HepG2 (cell line): ENCODE results near the gene DPY19L1. TPM values are rescaled to one million over a fixed set of nuclear protein-coding genes. Genes with fewer than 3 reads are reported as not detected.
A peak's percentile ranks its signal among the peaks of the same experiment; 100 is the strongest.

Source experiments
- ATRX ChIP-seq: sonication (generic); formaldehyde crosslinking; IDR thresholded peaks from 2 replicates; pipeline ENCODE4 v1.4.0; 2020; ENCODE audit warnings: missing genetic modification reagents, borderline replicate concordance
- CCDC6 ChIP-seq: sonication (generic); formaldehyde crosslinking; IDR thresholded peaks from 2 replicates; pipeline ENCODE4 v1.8.1; 2022; ENCODE audit warnings: mild to moderate bottlenecking, missing genetic modification reagents, moderate library complexity
- CEBPB ChIP-seq: IDR thresholded peaks from 2 replicates; pipeline ENCODE4 v1.6.1; 2011; ENCODE audit warnings: low read depth, low read length, improper control_type of control experiment, borderline replicate concordance
- HNRNPK ChIP-seq: fragments of 200-400 bp; formaldehyde crosslinking; IDR thresholded peaks from 2 replicates; pipeline ENCODE4 v1.6.1; 2018; ENCODE audit warnings: low read length, low read depth, moderate library complexity, mild to moderate bottlenecking; ENCODE audit not compliant: poor library complexity, severe bottlenecking
- HNRNPUL1 ChIP-seq: fragments of 200-400 bp; formaldehyde crosslinking; IDR thresholded peaks from 2 replicates; pipeline ENCODE4 v1.6.1; 2017; ENCODE audit warnings: low read depth, mild to moderate bottlenecking, low read length, moderate library complexity
- KDM5A ChIP-seq: fragments of 200-600 bp; sonication (generic); IDR thresholded peaks from 2 replicates; pipeline ENCODE4 v1.7.0; 2018; ENCODE audit warnings: antibody characterized with exemption, mild to moderate bottlenecking, low read length, borderline replicate concordance
- NCOA1 ChIP-seq: sonication (generic); formaldehyde crosslinking; IDR thresholded peaks from 2 replicates; pipeline ENCODE4 v1.9.0; 2021; ENCODE audit warnings: missing genetic modification reagents
- NPAS2 ChIP-seq: sonication (generic); formaldehyde crosslinking; IDR thresholded peaks from 2 replicates; pipeline ENCODE4 v1.8.0; 2022; ENCODE audit warnings: mild to moderate bottlenecking, missing genetic modification reagents, borderline replicate concordance
- POLR2AphosphoS5 ChIP-seq: IDR thresholded peaks from 2 replicates; pipeline ENCODE4 v1.6.1; 2012; ENCODE audit warnings: low read depth, low read length
- TSC22D2 ChIP-seq: sonication (generic); formaldehyde crosslinking; IDR thresholded peaks from 2 replicates; pipeline ENCODE4 v1.5.1; 2020; ENCODE audit warnings: missing genetic modification reagents, mild to moderate bottlenecking, borderline replicate concordance
- ZBTB38 ChIP-seq: sonication (generic); formaldehyde crosslinking; IDR thresholded peaks from 2 replicates; pipeline ENCODE4 v1.5.1; 2020; ENCODE audit warnings: mild to moderate bottlenecking, missing genetic modification reagents
- ZBTB42 ChIP-seq: sonication (generic); formaldehyde crosslinking; IDR thresholded peaks from 2 replicates; pipeline ENCODE4 v1.5.0; 2020; ENCODE audit warnings: mild to moderate bottlenecking, missing genetic modification reagents
- ZNF720 ChIP-seq: sonication (generic); formaldehyde crosslinking; IDR thresholded peaks from 2 replicates; pipeline ENCODE4 v1.4.0; 2020; ENCODE audit warnings: missing genetic modification reagents
- polyA plus RNA-seq, 8 experiments: library from polyadenylated mRNA; depleted of rRNA in 3 of 8; stranded (reverse) in 7 of 8; unstranded in 1 of 8; fragments of >200 nt; fragmentation: Illumina TruSeq in 4 of 8; extraction: Trizol in 4 of 8; gene quantifications; 2 replicates each; pipeline versions ENCODE4 v1.2.1 to v1.2.3, GENCODE V29; 2011 to 2016; ENCODE audit warnings: low read depth in 4 of 8, missing spikeins in 1 of 8, mixed read lengths in 1 of 8; ENCODE audit not compliant: insufficient read depth in 1 of 8
- total RNA-seq, 5 experiments: library from RNA; depleted of rRNA; stranded (reverse); fragments of >200 nt; fragmentation: Illumina TruSeq; extraction: Trizol; gene quantifications; 2 replicates each; pipeline ENCODE4 v1.2.3, GENCODE V29; 2016; ENCODE audit warnings: low read depth in 1 of 5
- TF ChIP-seq, protein P1 (sequence below): IDR thresholded peaks from 2 replicates; pipeline ENCODE4 v1.6.1; 2016; ENCODE audit warnings: control low read depth
- TF ChIP-seq, protein P2 (sequence below): sonication (generic); formaldehyde crosslinking; IDR thresholded peaks from 2 replicates; pipeline ENCODE4 v1.5.0; 2020; ENCODE audit warnings: mild to moderate bottlenecking, missing genetic modification reagents
- TF ChIP-seq, protein P3 (sequence below): sonication (generic); formaldehyde crosslinking; IDR thresholded peaks from 2 replicates; pipeline ENCODE4 v1.5.0; 2020; ENCODE audit warnings: mild to moderate bottlenecking, low read depth, missing genetic modification reagents, borderline replicate concordance
- TF ChIP-seq, protein P4 (sequence below): sonication (generic); formaldehyde crosslinking; IDR thresholded peaks from 2 replicates; pipeline ENCODE4 v1.4.0; 2020; ENCODE audit warnings: missing genetic modification reagents
- TF ChIP-seq, protein P5 (sequence below), 2 experiments: IDR thresholded peaks; 2 replicates each; pipeline ENCODE4 v1.6.1; 2011 to 2012; ENCODE audit warnings: low read length in 2 of 2, borderline replicate concordance in 1 of 2, low read depth in 1 of 2, mild to moderate bottlenecking in 1 of 2, moderate library complexity in 1 of 2

The DPY19L1 gene
- total and polyA plus RNA-seq, 2 of the 13 experiments (the other 11 are each of a cell fraction or from before 2014, with no cell fraction given): 18.9 to 32.6 TPM

DNA sequence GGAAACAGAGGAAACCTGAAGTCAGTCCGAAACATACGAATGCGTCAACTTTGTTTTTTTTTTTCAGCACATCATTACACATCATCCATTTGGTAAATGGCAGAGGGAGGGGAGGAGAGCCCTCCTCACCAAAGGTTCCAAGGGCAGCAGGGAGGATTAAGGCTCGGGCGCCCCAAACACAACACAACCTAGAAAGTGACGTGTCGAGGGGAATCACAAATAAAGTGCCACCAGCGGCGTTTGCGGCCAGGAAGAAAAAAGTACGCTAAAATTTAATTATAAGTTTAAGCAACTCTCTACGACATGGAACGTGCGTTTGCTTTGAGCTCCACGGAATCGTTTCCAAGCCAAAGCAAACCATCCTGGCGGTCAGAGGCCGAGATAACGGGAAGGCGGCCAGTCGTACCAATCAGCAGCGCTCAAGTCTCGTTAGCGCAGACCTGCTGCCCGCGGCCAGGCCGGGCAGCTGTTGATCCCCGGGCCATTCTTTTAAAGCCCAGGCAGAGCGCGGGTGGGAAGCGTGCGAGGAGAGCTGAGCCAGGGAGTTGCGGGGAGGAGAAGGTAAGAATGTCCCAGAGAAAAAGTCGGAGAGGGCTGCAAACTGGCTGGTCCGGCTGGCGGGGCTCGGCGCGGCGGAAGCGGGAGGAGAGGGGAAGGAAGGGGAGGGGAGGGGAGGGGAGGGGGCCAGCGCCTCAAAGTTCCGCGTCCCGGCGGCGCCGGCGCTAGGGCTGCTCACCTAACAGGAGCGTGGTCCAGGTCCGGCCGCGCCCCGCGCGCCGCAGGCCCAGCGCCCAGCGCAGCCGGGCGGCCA, 719 bp downstream of the DPY19L1 start (continued):
- TF ChIP-seq, protein P1, sequence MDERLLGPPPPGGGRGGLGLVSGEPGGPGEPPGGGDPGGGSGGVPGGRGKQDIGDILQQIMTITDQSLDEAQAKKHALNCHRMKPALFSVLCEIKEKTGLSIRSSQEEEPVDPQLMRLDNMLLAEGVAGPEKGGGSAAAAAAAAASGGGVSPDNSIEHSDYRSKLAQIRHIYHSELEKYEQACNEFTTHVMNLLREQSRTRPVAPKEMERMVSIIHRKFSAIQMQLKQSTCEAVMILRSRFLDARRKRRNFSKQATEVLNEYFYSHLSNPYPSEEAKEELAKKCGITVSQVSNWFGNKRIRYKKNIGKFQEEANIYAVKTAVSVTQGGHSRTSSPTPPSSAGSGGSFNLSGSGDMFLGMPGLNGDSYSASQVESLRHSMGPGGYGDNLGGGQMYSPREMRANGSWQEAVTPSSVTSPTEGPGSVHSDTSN: no peak
- TF ChIP-seq ZNF720 (CRISPR knock-in tag): no peak
- TF ChIP-seq TSC22D2 (CRISPR knock-in tag): no peak
- TF ChIP-seq, protein P2, sequence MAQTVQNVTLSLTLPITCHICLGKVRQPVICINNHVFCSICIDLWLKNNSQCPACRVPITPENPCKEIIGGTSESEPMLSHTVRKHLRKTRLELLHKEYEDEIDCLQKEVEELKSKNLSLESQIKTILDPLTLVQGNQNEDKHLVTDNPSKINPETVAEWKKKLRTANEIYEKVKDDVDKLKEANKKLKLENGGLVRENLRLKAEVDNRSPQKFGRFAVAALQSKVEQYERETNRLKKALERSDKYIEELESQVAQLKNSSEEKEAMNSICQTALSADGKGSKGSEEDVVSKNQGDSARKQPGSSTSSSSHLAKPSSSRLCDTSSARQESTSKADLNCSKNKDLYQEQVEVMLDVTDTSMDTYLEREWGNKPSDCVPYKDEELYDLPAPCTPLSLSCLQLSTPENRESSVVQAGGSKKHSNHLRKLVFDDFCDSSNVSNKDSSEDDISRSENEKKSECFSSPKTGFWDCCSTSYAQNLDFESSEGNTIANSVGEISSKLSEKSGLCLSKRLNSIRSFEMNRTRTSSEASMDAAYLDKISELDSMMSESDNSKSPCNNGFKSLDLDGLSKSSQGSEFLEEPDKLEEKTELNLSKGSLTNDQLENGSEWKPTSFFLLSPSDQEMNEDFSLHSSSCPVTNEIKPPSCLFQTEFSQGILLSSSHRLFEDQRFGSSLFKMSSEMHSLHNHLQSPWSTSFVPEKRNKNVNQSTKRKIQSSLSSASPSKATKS (CRISPR knock-in tag): no peak
- TF ChIP-seq, protein P3, sequence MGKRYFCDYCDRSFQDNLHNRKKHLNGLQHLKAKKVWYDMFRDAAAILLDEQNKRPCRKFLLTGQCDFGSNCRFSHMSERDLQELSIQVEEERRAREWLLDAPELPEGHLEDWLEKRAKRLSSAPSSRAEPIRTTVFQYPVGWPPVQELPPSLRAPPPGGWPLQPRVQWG (CRISPR knock-in tag): no peak
- no peak for TF ChIP-seq POLR2AphosphoS5
- TF ChIP-seq ATRX (CRISPR knock-in tag): no peak
- no peak for TF ChIP-seq HNRNPUL1
- no peak for TF ChIP-seq ZBTB42 (CRISPR knock-in tag)
- TF ChIP-seq, protein P4, sequence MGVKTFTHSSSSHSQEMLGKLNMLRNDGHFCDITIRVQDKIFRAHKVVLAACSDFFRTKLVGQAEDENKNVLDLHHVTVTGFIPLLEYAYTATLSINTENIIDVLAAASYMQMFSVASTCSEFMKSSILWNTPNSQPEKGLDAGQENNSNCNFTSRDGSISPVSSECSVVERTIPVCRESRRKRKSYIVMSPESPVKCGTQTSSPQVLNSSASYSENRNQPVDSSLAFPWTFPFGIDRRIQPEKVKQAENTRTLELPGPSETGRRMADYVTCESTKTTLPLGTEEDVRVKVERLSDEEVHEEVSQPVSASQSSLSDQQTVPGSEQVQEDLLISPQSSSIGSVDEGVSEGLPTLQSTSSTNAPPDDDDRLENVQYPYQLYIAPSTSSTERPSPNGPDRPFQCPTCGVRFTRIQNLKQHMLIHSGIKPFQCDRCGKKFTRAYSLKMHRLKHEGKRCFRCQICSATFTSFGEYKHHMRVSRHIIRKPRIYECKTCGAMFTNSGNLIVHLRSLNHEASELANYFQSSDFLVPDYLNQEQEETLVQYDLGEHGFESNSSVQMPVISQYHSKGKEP (CRISPR knock-in tag): no peak
- peak; percentile 78 for TF ChIP-seq HNRNPK
- no peak for TF ChIP-seq ZBTB38 (CRISPR knock-in tag)
- peak; percentile 20; the same call in 1 of the 2 replicates for TF ChIP-seq KDM5A
- no peak for TF ChIP-seq CEBPB
- TF ChIP-seq, protein P5, sequence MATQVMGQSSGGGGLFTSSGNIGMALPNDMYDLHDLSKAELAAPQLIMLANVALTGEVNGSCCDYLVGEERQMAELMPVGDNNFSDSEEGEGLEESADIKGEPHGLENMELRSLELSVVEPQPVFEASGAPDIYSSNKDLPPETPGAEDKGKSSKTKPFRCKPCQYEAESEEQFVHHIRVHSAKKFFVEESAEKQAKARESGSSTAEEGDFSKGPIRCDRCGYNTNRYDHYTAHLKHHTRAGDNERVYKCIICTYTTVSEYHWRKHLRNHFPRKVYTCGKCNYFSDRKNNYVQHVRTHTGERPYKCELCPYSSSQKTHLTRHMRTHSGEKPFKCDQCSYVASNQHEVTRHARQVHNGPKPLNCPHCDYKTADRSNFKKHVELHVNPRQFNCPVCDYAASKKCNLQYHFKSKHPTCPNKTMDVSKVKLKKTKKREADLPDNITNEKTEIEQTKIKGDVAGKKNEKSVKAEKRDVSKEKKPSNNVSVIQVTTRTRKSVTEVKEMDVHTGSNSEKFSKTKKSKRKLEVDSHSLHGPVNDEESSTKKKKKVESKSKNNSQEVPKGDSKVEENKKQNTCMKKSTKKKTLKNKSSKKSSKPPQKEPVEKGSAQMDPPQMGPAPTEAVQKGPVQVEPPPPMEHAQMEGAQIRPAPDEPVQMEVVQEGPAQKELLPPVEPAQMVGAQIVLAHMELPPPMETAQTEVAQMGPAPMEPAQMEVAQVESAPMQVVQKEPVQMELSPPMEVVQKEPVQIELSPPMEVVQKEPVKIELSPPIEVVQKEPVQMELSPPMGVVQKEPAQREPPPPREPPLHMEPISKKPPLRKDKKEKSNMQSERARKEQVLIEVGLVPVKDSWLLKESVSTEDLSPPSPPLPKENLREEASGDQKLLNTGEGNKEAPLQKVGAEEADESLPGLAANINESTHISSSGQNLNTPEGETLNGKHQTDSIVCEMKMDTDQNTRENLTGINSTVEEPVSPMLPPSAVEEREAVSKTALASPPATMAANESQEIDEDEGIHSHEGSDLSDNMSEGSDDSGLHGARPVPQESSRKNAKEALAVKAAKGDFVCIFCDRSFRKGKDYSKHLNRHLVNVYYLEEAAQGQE (IDR thresholded peaks at IDR 0.05; ENCODE audit: borderline replicate concordance in 1 of 2, low read depth in 1 of 2, low read length in 2 of 2): no peak
- TF ChIP-seq NCOA1 (CRISPR knock-in tag): no peak
- TF ChIP-seq NPAS2: no peak
- peak; percentile 42; the same call in 1 of the 2 replicates for TF ChIP-seq CCDC6
